ENCODE results near the gene GARRE1. TPM values are rescaled to one million over a fixed set of nuclear protein-coding genes. Genes with fewer than 3 reads are reported as not detected.

GARRE1 gene
- total RNA-seq, 2 donors from 2014 or later, result 21.9 to 27.9 TPM

DNA sequence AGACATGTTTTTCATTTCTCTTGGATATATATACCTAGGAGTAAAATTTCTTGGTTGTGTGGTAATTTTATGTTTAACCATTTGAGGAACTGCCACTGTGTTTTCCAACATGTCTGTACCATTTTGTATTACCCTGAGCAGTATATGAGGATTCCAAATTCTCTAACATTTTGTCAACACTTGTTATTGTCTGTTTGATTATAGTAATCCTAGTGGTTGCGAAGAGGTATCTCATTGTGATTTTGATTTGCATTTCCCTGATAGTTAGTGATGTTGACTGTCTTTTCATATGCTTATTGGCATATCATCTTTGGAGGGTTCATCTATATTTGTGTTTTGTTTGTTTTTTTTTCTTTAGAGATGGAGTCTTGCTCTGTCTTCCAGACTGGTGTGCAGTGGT lies 21.4 kb downstream of the GARRE1 start:
- peaks cover 13% of the 10 kb centered on the region for H3K36me3 ChIP-seq (ENCODE audit: control insufficient read depth, insufficient read depth, low read length)
- Mint-ChIP-seq H3K27me3 (ENCODE audit: insufficient read depth) (no peaks in the 10 kb centered on the region), H3K36me3 (ENCODE audit: low read depth) (peaks cover 17% of the 10 kb centered on the region), H3K4me1 (peaks cover 18% of the 10 kb centered on the region), H3K27ac (no peak overlapping the region), H3K4me3 (no peak overlapping the region), H3K9me3 (no peaks in the 10 kb centered on the region)
- H3K9ac ChIP-seq (ENCODE audit: extremely low read depth, low read length, poor library complexity, severe bottlenecking), result no peak overlapping the region
- H3K27me3 ChIP-seq (ENCODE audit: control insufficient read depth, insufficient read depth, low read length, poor library complexity, severe bottlenecking), result no peaks in the 10 kb centered on the region
- peaks cover 5% of the 10 kb centered on the region for H3K9me3 ChIP-seq (ENCODE audit: control insufficient read depth, low read length)
- H3K4me3 ChIP-seq (ENCODE audit: low read length), result no peak overlapping the region
- no peak overlapping the region for H3K27ac ChIP-seq (ENCODE audit: low read depth, low read length)
- no peak for DNase-seq
- TF ChIP-seq, protein P1, sequence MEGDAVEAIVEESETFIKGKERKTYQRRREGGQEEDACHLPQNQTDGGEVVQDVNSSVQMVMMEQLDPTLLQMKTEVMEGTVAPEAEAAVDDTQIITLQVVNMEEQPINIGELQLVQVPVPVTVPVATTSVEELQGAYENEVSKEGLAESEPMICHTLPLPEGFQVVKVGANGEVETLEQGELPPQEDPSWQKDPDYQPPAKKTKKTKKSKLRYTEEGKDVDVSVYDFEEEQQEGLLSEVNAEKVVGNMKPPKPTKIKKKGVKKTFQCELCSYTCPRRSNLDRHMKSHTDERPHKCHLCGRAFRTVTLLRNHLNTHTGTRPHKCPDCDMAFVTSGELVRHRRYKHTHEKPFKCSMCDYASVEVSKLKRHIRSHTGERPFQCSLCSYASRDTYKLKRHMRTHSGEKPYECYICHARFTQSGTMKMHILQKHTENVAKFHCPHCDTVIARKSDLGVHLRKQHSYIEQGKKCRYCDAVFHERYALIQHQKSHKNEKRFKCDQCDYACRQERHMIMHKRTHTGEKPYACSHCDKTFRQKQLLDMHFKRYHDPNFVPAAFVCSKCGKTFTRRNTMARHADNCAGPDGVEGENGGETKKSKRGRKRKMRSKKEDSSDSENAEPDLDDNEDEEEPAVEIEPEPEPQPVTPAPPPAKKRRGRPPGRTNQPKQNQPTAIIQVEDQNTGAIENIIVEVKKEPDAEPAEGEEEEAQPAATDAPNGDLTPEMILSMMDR (conservative IDR thresholded peaks at IDR 0.05), result peak; percentile 18
- peaks cover 11% of the 10 kb centered on the region for H3K4me1 ChIP-seq (ENCODE audit: control insufficient read depth, insufficient read depth, low read length)
- 95% methylated on average over 1 of the region's 1 CpG; no CpG with 5 or more reads in 1 of the 2 experiments for WGBS, 2 experiments (ENCODE audit: insufficient coverage in 1 of 2, insufficient read length in 1 of 2)

DNA sequence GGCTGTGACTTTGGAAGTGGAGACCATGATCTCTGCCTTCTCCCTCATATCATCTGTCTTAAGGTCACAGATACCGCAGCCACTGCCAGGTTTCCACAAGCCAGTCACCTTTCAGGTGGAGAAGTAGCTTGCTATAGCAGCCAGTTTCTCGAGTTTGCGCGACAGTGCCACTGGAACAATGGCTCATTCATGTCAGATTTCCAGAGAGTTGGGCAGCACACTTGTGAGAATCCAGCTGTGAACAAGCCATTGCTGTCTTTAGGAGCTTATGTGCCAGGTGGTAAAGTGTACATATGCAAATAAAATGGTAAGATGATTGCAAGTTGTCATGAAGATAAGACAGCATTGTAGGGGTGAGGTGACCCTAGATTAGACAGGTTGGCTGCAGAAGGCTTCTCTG lies 22.3 kb downstream of the GARRE1 start:
- no peak overlapping the region for H3K9ac ChIP-seq (ENCODE audit: extremely low read depth, low read length, poor library complexity, severe bottlenecking)
- peaks cover 13% of the 10 kb centered on the region for H3K36me3 ChIP-seq (ENCODE audit: control insufficient read depth, insufficient read depth, low read length)
- H3K4me3 Mint-ChIP-seq, result no peak overlapping the region
- no peaks in the 10 kb centered on the region for H3K27me3 ChIP-seq (ENCODE audit: control insufficient read depth, insufficient read depth, low read length, poor library complexity, severe bottlenecking)
- no peak overlapping the region for H3K27ac Mint-ChIP-seq
- peaks cover 17% of the 10 kb centered on the region for H3K36me3 Mint-ChIP-seq (ENCODE audit: low read depth)
- no peaks in the 10 kb centered on the region for H3K27me3 Mint-ChIP-seq (ENCODE audit: insufficient read depth)
- H3K9me3 Mint-ChIP-seq, result no peaks in the 10 kb centered on the region
- no peak for DNase-seq
- no peak overlapping the region for H3K4me3 ChIP-seq (ENCODE audit: low read length)
- peaks cover 11% of the 10 kb centered on the region for H3K4me1 ChIP-seq (ENCODE audit: control insufficient read depth, insufficient read depth, low read length)
- peak overlapping the region; percentile 30 for H3K27ac ChIP-seq (ENCODE audit: low read depth, low read length)
- H3K4me1 Mint-ChIP-seq, result peaks cover 18% of the 10 kb centered on the region
- WGBS, 2 experiments (ENCODE audit: insufficient coverage in 1 of 2, insufficient read length in 1 of 2), result 86 to 90% methylated on average over 3 to 4 of the region's 4 CpGs
- TF ChIP-seq, protein P1 (conservative IDR thresholded peaks at IDR 0.05), result no peak
- peaks cover 5% of the 10 kb centered on the region for H3K9me3 ChIP-seq (ENCODE audit: control insufficient read depth, low read length)

DNA sequence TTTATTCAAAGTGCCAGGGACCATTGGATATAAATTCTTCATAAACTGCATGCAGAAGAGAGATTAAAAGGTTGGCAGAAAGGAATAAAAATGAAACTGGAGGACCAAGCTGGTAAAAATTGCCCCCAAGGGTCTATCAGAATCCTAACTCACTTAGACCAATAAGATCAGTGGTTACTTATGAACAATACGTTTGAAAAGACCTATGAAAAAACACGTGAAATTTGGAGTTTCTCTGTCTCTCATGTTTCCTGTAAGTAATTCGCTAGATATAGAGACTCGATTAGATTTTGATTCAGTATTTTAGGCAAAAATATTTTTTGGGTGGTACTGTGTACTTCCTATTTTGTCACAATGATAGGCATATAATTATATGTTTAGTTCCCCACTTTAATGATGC lies 22.9 kb downstream of the GARRE1 start:
- Histone ChIP-seq H3K4me3 (ENCODE audit: low read length) (no peak overlapping the region), H3K36me3 (ENCODE audit: control insufficient read depth, insufficient read depth, low read length) (peaks cover 13% of the 10 kb centered on the region), H3K27me3 (ENCODE audit: control insufficient read depth, insufficient read depth, low read length, poor library complexity, severe bottlenecking) (no peaks in the 10 kb centered on the region), H3K27ac (ENCODE audit: low read depth, low read length) (no peak overlapping the region), H3K9me3 (ENCODE audit: control insufficient read depth, low read length) (peaks cover 5% of the 10 kb centered on the region), H3K4me1 (ENCODE audit: control insufficient read depth, insufficient read depth, low read length) (peaks cover 11% of the 10 kb centered on the region), H3K9ac (ENCODE audit: extremely low read depth, low read length, poor library complexity, severe bottlenecking) (no peak overlapping the region)
- Mint-ChIP-seq H3K4me1 (peaks cover 18% of the 10 kb centered on the region), H3K27me3 (ENCODE audit: insufficient read depth) (no peaks in the 10 kb centered on the region), H3K4me3 (no peak overlapping the region), H3K9me3 (no peaks in the 10 kb centered on the region), H3K27ac (no peak overlapping the region), H3K36me3 (ENCODE audit: low read depth) (peaks cover 17% of the 10 kb centered on the region)
- DNase-seq, result no peak
- TF ChIP-seq, protein P1 (conservative IDR thresholded peaks at IDR 0.05), result no peak
- 94 to 97% methylated on average over 3 to 4 of the region's 4 CpGs for WGBS, 2 experiments (ENCODE audit: insufficient coverage in 1 of 2, insufficient read length in 1 of 2)

Data from endodermal cell (in vitro differentiated cells).